ENCODE data around the gene DAAM2.

DNA sequence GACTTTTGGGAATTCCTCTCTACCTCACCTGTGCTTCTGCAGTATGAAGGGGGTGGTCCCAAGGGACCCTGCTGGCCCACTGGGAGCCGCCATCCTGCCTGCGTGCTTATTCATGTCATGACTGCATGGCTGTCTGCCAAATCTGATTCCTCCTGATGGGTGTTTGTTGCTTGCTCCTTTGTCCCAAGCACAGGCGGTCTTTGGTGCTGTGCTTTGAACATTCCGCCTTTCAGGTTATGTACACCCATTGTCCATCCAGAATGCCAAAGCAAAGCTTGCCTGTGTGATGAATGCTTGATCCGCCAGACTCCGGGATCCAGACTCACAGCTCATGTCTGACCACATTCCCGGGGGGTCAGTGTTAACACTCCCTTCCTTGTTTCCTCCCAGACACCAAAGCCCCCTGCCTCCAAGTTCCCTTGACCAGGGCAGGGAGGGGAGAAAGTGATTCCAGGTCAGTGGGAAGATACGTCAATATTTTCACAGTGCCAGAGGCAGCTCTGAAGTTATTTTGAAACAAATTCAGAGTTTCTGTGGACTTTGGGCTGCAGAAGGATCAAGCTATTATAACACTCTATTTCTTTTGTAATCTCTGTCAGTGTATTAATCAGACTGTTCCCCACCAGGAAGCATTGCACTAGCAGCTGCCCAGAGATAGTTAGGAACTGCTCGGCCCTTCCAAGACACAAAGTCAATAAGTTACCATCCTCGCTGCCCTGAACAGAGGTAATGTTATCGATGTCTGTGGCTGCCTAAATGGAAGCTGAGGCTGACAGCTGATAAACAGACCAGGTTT lies 9.5 kb downstream of the DAAM2 start:
- TF ChIP-seq, protein P1, sequence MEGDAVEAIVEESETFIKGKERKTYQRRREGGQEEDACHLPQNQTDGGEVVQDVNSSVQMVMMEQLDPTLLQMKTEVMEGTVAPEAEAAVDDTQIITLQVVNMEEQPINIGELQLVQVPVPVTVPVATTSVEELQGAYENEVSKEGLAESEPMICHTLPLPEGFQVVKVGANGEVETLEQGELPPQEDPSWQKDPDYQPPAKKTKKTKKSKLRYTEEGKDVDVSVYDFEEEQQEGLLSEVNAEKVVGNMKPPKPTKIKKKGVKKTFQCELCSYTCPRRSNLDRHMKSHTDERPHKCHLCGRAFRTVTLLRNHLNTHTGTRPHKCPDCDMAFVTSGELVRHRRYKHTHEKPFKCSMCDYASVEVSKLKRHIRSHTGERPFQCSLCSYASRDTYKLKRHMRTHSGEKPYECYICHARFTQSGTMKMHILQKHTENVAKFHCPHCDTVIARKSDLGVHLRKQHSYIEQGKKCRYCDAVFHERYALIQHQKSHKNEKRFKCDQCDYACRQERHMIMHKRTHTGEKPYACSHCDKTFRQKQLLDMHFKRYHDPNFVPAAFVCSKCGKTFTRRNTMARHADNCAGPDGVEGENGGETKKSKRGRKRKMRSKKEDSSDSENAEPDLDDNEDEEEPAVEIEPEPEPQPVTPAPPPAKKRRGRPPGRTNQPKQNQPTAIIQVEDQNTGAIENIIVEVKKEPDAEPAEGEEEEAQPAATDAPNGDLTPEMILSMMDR (conservative IDR thresholded peaks at IDR 0.05; ENCODE audit: low read length): no peak
- TF ChIP-seq EZH2phosphoT487 (IDR thresholded peaks at IDR 0.05; ENCODE audit: borderline replicate concordance, low read depth, low read length): no peak

Data from OCI-LY7 (cell line).